ENCODE data around the gene TMEM108.

GRCh38 chr3:133300102-133300501 lies 261.9 kb downstream of the TMEM108 start:
- no peak for TF ChIP-seq CTCF (conservative IDR thresholded peaks at IDR 0.05; ENCODE audit: low read depth in 2 of 2)
- TF ChIP-seq POLR2AphosphoS5 (IDR thresholded peaks at IDR 0.05; ENCODE audit: low read depth) = no peak
- no peak for TF ChIP-seq JUNB (IDR thresholded peaks at IDR 0.05; ENCODE audit: unreplicated experiment)
- no peak for TF ChIP-seq EZH2 (IDR thresholded peaks at IDR 0.05; ENCODE audit: low read depth, unreplicated experiment)
- TF ChIP-seq EZH2phosphoT487 (IDR thresholded peaks at IDR 0.05; ENCODE audit: unreplicated experiment) = no peak
